Fibroblast of mammary gland (primary cell): ENCODE results near the gene DAPK3.
"Not testable (repeated sequence)": the region's sequence is repeated elsewhere in the genome, so short reads cannot be mapped to it uniquely, and the experiment has no call there.

ENCODE experiments used
- DNase-seq: peaks from one replicate; pipeline ENCODE4 v3.0.0-alpha.2; 2010; ENCODE audit warnings: low read depth
- H3K4me3 ChIP-seq: 2 replicates; pipeline ENCODE4 v1.5.1; 2011; ENCODE audit warnings: low read depth, mild to moderate bottlenecking, low read length, moderate library complexity; ENCODE audit not compliant: control insufficient read depth
- CTCF ChIP-seq: conservative IDR thresholded peaks from 2 replicates; pipeline ENCODE4 v1.5.1; 2011; ENCODE audit warnings: low read depth, low read length, inconsistent platforms; ENCODE audit not compliant: control insufficient read depth, insufficient read depth

Gene DAPK3

GRCh38 chr19:3958836-3959765 lies 11.8 kb downstream of the DAPK3 start:
- DNase-seq, result no peak
- TF ChIP-seq CTCF, result no peak
- no peak overlapping the region for H3K4me3 ChIP-seq

- DNase-seq, result no peak
- no peak for TF ChIP-seq CTCF
- H3K4me3 ChIP-seq, result no peak overlapping the region
Observed at GRCh38 chr19:3955688-3956087, 15.2 kb downstream of the DAPK3 start.

- not testable (repeated sequence) for H3K4me3 ChIP-seq
Observed at GRCh38 chr19:3955276-3955675, 15.6 kb downstream of the DAPK3 start.

GRCh38 chr19:3954107-3954506 lies 16.8 kb downstream of the DAPK3 start:
- DNase-seq, result no peak
- TF ChIP-seq CTCF, result no peak
- no peak overlapping the region for H3K4me3 ChIP-seq

More at GRCh38 chr19:3955276-3955675, 15.6 kb downstream of the DAPK3 start:
- not testable (repeated sequence) for DNase-seq

GRCh38 chr19:3952755-3953276 lies 18.1 kb downstream of the DAPK3 start:
- H3K4me3 ChIP-seq, DNase-seq: not testable (repeated sequence)

GRCh38 chr19:3950871-3951861 lies 19.7 kb downstream of the DAPK3 start:
- DNase-seq, result no peak
- H3K4me3 ChIP-seq, result no peak overlapping the region
- no peak for TF ChIP-seq CTCF

GRCh38 chr19:3949997-3950859 lies 20.7 kb downstream of the DAPK3 start:
- TF ChIP-seq CTCF, result no peak
- DNase-seq, result no peak
- no peak overlapping the region for H3K4me3 ChIP-seq
